ENCODE measurements around the gene ATF7. TPM values are rescaled to one million over a fixed set of nuclear protein-coding genes. Genes with fewer than 3 reads are reported as not detected.

ATF7 gene
- total and polyA plus RNA-seq, 2 donors (not counting 1 experiment from before 2014, with no cell fraction given) = 15.7 to 42.2 TPM

DNA sequence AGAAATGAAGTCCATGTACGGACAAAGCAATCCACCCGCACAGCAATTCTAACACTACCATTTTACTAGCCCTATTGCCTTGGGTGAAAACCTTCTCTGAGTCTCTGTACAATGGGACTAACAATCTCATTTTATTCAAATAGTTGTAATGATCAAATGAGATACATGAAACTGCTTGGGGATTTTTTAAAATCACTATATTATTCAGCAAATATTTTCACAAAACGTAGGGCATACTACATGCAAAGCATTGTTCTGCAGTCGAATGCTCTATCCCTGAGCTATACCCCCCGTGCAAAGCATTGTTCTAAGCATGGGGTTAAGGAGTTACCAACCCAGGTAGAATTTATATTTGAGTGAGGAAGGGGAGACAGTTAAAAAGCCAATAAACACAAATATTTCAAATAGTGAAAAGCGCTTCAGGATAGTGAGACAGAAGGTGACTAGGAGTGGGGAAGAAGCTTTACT lies 554 bp upstream of the ATF7 start:
- H3K79me2 ChIP-seq (ENCODE audit: control insufficient read depth, insufficient read depth, low read length) = peaks cover 38% of the 10 kb centered on the region
- H3K9ac ChIP-seq (ENCODE audit: low read length) = peak overlapping the region; percentile 79
- peak; percentile 18 for DNase-seq
- H2AFZ ChIP-seq (ENCODE audit: insufficient read depth, low read depth, low read length, poor library complexity, severe bottlenecking) = peak overlapping the region; percentile 87
- H3K4me3 ChIP-seq (ENCODE audit: control extremely low read depth in 1 of 5, extremely low read depth in 1 of 5, insufficient read depth in 1 of 5, low read depth in 2 of 5, low read length in 4 of 5) = peak overlapping the region; percentile 60 to 90 (median 74)
- no peaks in the 10 kb centered on the region for H3K27me3 ChIP-seq (replicated peaks in 1 of 4; ENCODE audit: control extremely low read depth in 1 of 4, control insufficient read depth in 3 of 4, insufficient read depth in 4 of 4, low read length in 3 of 4)
- intact Hi-C loops (cut with micrococcal nuclease) = loop anchor here (1.0 to 10.0 kb wide), 6 partner anchors 50 to 329 kb away; partner anchors contain the start of genes AAAS, ATP5MC2, CALCOCO1 and MYG1
- peak overlapping the region; percentile 91 for H3K4me3 Mint-ChIP-seq
- peaks cover 43% of the 10 kb centered on the region for H3K4me1 Mint-ChIP-seq
- H3K4me2 ChIP-seq (replicated peaks; ENCODE audit: low read depth, low read length, poor library complexity, severe bottlenecking) = peak overlapping the region; percentile 83
- H4K20me1 ChIP-seq (ENCODE audit: control insufficient read depth, insufficient read depth, low read length, poor library complexity, severe bottlenecking) = no peaks in the 10 kb centered on the region
- ATAC-seq (ENCODE audit: low read depth) = no peak
- H3K9me3 ChIP-seq (ENCODE audit: control extremely low read depth in 1 of 3, control insufficient read depth in 2 of 3, insufficient read depth in 1 of 3, low read length in 2 of 3) = no peaks in the 10 kb centered on the region
- WGBS (ENCODE audit: insufficient coverage) = 20% methylated on average over 1 of the region's 6 CpGs
- ChIA-PET CTCF (interaction anchor here (3.3 kb wide), 1 partner anchor 49 kb away, joined by 13 read pairs; the partner anchor contains the start of gene ATP5MC2), POLR2A (interaction anchor here (0.6 to 1.0 kb wide), 3 partner anchors 18 to 247 kb away, joined by 3 read pairs; partner anchors contain the start of gene SP1)
- no peak for TF ChIP-seq EZH2 (IDR thresholded peaks at IDR 0.05; ENCODE audit: borderline replicate concordance, insufficient read depth, low read depth, low read length, poor library complexity, severe bottlenecking)
- no peak for TF ChIP-seq CTCF (IDR thresholded peaks at IDR 0.05)
- peak overlapping the region; percentile 98 for H3K27ac Mint-ChIP-seq
- peaks cover 24 to 29% of the 10 kb centered on the region in 2 donors for H3K4me1 ChIP-seq (ENCODE audit: control insufficient read depth in 2 of 2, insufficient read depth in 2 of 2, low read length in 2 of 2)
- peak overlapping the region; percentile 77 to 88 for H3K27ac ChIP-seq (ENCODE audit: low read length in 2 of 2)
- H3K27me3 Mint-ChIP-seq = no peaks in the 10 kb centered on the region
- H3K36me3 ChIP-seq (replicated peaks in 1 of 2; ENCODE audit: control extremely low read depth in 1 of 2, control insufficient read depth in 1 of 2, extremely low read depth in 1 of 2, insufficient read depth in 2 of 2, low read length in 1 of 2) = no peaks in the 10 kb centered on the region
- no peaks in the 10 kb centered on the region for H3K9me3 Mint-ChIP-seq (ENCODE audit: insufficient read depth)

GRCh38 chr12:53625373-53625945 lies 723 bp downstream of the ATF7 start:
- ChIA-PET POLR2A (interaction anchor here (0.6 to 1.0 kb wide), 4 partner anchors 16 to 246 kb away, joined by 3 read pairs; partner anchors contain the start of gene SP1), CTCF (interaction anchor here (1.4 to 3.3 kb wide), 2 partner anchors 14 to 51 kb away, joined by 3 to 13 read pairs; partner anchors contain the start of gene ATP5MC2)
- Mint-ChIP-seq H3K4me1 (peaks cover 49% of the 10 kb centered on the region), H3K4me3 (peak overlapping the region; percentile 91), H3K9me3 (ENCODE audit: insufficient read depth) (no peaks in the 10 kb centered on the region), H3K27me3 (no peaks in the 10 kb centered on the region), H3K27ac (peak overlapping the region; percentile 98)
- peak overlapping the region; percentile 87 for H2AFZ ChIP-seq (ENCODE audit: insufficient read depth, low read depth, low read length, poor library complexity, severe bottlenecking)
- H3K4me1 ChIP-seq (ENCODE audit: control insufficient read depth in 2 of 2, insufficient read depth in 2 of 2, low read length in 2 of 2) = peaks cover 24 to 29% of the 10 kb centered on the region in 2 donors
- H3K79me2 ChIP-seq (ENCODE audit: control insufficient read depth, insufficient read depth, low read length) = peaks cover 46% of the 10 kb centered on the region
- intact Hi-C loops (cut with micrococcal nuclease) = loop anchor here (5.0 to 10.0 kb wide), 2 partner anchors 301 to 328 kb away; partner anchors contain the start of genes AAAS, MYG1 and PFDN5
- TF ChIP-seq CTCF (IDR thresholded peaks at IDR 0.05) (no peak), EZH2 (IDR thresholded peaks at IDR 0.05; ENCODE audit: borderline replicate concordance, insufficient read depth, low read depth, low read length, poor library complexity, severe bottlenecking) (no peak)
- H3K9ac ChIP-seq (ENCODE audit: low read length) = peak overlapping the region; percentile 79
- H3K4me2 ChIP-seq (replicated peaks; ENCODE audit: low read depth, low read length, poor library complexity, severe bottlenecking) = peak overlapping the region; percentile 83
- H3K27ac ChIP-seq (ENCODE audit: low read length in 2 of 2) = peak overlapping the region; percentile 77 to 88
- H3K4me3 ChIP-seq (ENCODE audit: control extremely low read depth in 1 of 5, extremely low read depth in 1 of 5, insufficient read depth in 1 of 5, low read depth in 2 of 5, low read length in 4 of 5) = peak overlapping the region; percentile 60 to 91 (median 74)
- H4K20me1 ChIP-seq (ENCODE audit: control insufficient read depth, insufficient read depth, low read length, poor library complexity, severe bottlenecking) = no peaks in the 10 kb centered on the region
- H3K9me3 ChIP-seq (ENCODE audit: control extremely low read depth in 1 of 3, control insufficient read depth in 2 of 3, insufficient read depth in 1 of 3, low read length in 2 of 3) = no peaks in the 10 kb centered on the region
- DNase-seq = no peak
- no peak for ATAC-seq (ENCODE audit: low read depth)
- no peaks in the 10 kb centered on the region for H3K27me3 ChIP-seq (replicated peaks in 1 of 4; ENCODE audit: control extremely low read depth in 1 of 4, control insufficient read depth in 3 of 4, insufficient read depth in 4 of 4, low read length in 3 of 4)
- no peaks in the 10 kb centered on the region for H3K36me3 ChIP-seq (replicated peaks in 1 of 2; ENCODE audit: control extremely low read depth in 1 of 2, control insufficient read depth in 1 of 2, extremely low read depth in 1 of 2, insufficient read depth in 2 of 2, low read length in 1 of 2)
- 31% methylated on average over 3 of the region's 5 CpGs for WGBS (ENCODE audit: insufficient coverage)

All from B cell (primary cell).